Liver (tissue), 9 donors: ENCODE measurements around the gene COLEC11. TPM values are rescaled to one million over a fixed set of nuclear protein-coding genes. Genes with fewer than 3 reads are reported as not detected.

ENCODE experiments used
- DNase-seq: peaks from one replicate; pipeline ENCODE4 v3.0.0-alpha.2; 2017; ENCODE audit warnings: low spot score
- H3K27ac ChIP-seq, 2 donors: one replicate each; pipeline ENCODE4 v1.7.0; 2013; ENCODE audit warnings: inconsistent platforms in 2 of 2, low read length in 2 of 2, control low read depth in 1 of 2, low read depth in 1 of 2, mild to moderate bottlenecking in 1 of 2
- H3K27me3 ChIP-seq, 4 donors: one replicate each; pipeline versions ENCODE4 v1.6.1 to v1.7.0; 2013; ENCODE audit warnings: low read length in 3 of 4, inconsistent platforms in 1 of 4, mild to moderate bottlenecking in 1 of 4, moderate library complexity in 1 of 4; ENCODE audit not compliant: control insufficient read depth in 4 of 4, insufficient read depth in 4 of 4
- H3K36me3 ChIP-seq, 4 donors: one replicate each; pipeline versions ENCODE4 v1.6.1 to v1.7.0; 2013; ENCODE audit warnings: low read length in 3 of 4, mild to moderate bottlenecking in 3 of 4, low read depth in 1 of 4, moderate library complexity in 1 of 4; ENCODE audit not compliant: control insufficient read depth in 4 of 4, insufficient read depth in 3 of 4
- H3K4me1 ChIP-seq, 4 donors: one replicate each; pipeline versions ENCODE4 v1.6.1 to v1.7.0; 2013; ENCODE audit warnings: low read length in 3 of 4, mild to moderate bottlenecking in 3 of 4, moderate library complexity in 1 of 4; ENCODE audit not compliant: control insufficient read depth in 4 of 4, insufficient read depth in 4 of 4
- H3K4me3 ChIP-seq, 3 donors: one replicate each; pipeline versions ENCODE4 v1.6.1 to v1.7.0; 2013; ENCODE audit warnings: low read length in 3 of 3, control low read depth in 1 of 3, low read depth in 1 of 3, mild to moderate bottlenecking in 1 of 3
- H3K9ac ChIP-seq, 2 donors: one replicate each; pipeline ENCODE4 v1.7.0; 2013; ENCODE audit warnings: low read length in 2 of 2, mild to moderate bottlenecking in 2 of 2, moderate library complexity in 2 of 2, control low read depth in 1 of 2, low read depth in 1 of 2
- H3K9me3 ChIP-seq, 4 donors: one replicate each; pipeline versions ENCODE4 v1.6.1 to v1.7.0; 2013; ENCODE audit warnings: low read length in 3 of 4; ENCODE audit not compliant: control insufficient read depth in 4 of 4
- ATF3 ChIP-seq: IDR thresholded peaks from 2 replicates; pipeline ENCODE4 v1.6.1; 2016; ENCODE audit warnings: antibody characterized with exemption
- EGR1 ChIP-seq, 2 donors: IDR thresholded peaks; 2 replicates each; pipeline ENCODE4 v1.6.1; 2016 to 2018; ENCODE audit warnings: antibody characterized with exemption in 2 of 2, low read depth in 2 of 2
- FOXA1 ChIP-seq: IDR thresholded peaks from 2 replicates; pipeline ENCODE4 v1.6.1; 2016; ENCODE audit warnings: antibody characterized with exemption
- FOXA2 ChIP-seq: IDR thresholded peaks from 2 replicates; pipeline ENCODE4 v1.6.1; 2016; ENCODE audit warnings: antibody characterized with exemption
- GABPA ChIP-seq, 2 donors: IDR thresholded peaks in 1 of 2; conservative IDR thresholded peaks in 1 of 2; 2 replicates each; pipeline ENCODE4 v1.6.1; 2016; ENCODE audit warnings: antibody characterized with exemption in 2 of 2, mild to moderate bottlenecking in 1 of 2, moderate library complexity in 1 of 2
- HNF4A ChIP-seq, 2 donors: conservative IDR thresholded peaks; 2 replicates each; pipeline ENCODE4 v1.6.1; 2016; ENCODE audit warnings: antibody characterized with exemption in 2 of 2, mild to moderate bottlenecking in 2 of 2
- JUND ChIP-seq, 2 donors: IDR thresholded peaks; 2 replicates each; pipeline ENCODE4 v1.6.1; 2016; ENCODE audit warnings: antibody characterized with exemption in 2 of 2
- MAX ChIP-seq: IDR thresholded peaks from 2 replicates; pipeline ENCODE4 v1.6.1; 2016; ENCODE audit warnings: antibody characterized with exemption
- NR2F2 ChIP-seq: IDR thresholded peaks from 2 replicates; pipeline ENCODE4 v1.6.1; 2016; ENCODE audit warnings: antibody characterized with exemption
- RAD21 ChIP-seq, 2 donors: IDR thresholded peaks; 2 replicates each; pipeline ENCODE4 v1.6.1; 2016; ENCODE audit warnings: antibody characterized with exemption in 2 of 2, mild to moderate bottlenecking in 2 of 2
- REST ChIP-seq: IDR thresholded peaks from 2 replicates; pipeline ENCODE4 v1.6.1; 2016; ENCODE audit warnings: antibody characterized with exemption, mild to moderate bottlenecking
- RXRA ChIP-seq, 2 donors: IDR thresholded peaks; 2 replicates each; pipeline ENCODE4 v1.6.1; 2017 to 2018; ENCODE audit warnings: antibody characterized with exemption in 2 of 2, mild to moderate bottlenecking in 1 of 2
- SP1 ChIP-seq: IDR thresholded peaks from 2 replicates; pipeline ENCODE4 v1.6.1; 2018; ENCODE audit warnings: antibody characterized with exemption, mild to moderate bottlenecking
- TAF1 ChIP-seq: conservative IDR thresholded peaks from 2 replicates; pipeline ENCODE4 v1.6.1; 2016; ENCODE audit warnings: antibody characterized with exemption, mild to moderate bottlenecking
- YY1 ChIP-seq: IDR thresholded peaks from 2 replicates; pipeline ENCODE4 v1.6.1; 2016; ENCODE audit warnings: antibody characterized with exemption, mild to moderate bottlenecking
- ZBTB33 ChIP-seq: IDR thresholded peaks from 2 replicates; pipeline ENCODE4 v1.6.1; 2016; ENCODE audit warnings: antibody characterized with exemption
- WGBS: extraction: QIAGEN DNeasy Blood & Tissue Kit; methylation state at CpG from one replicate; pipeline ENCODE4 v1.1.7; 2013; 5-methylcytosine and 5-hydroxymethylcytosine counted together
- polyA plus RNA-seq, 2 donors: library from polyadenylated mRNA; stranded (reverse) in 1 of 2; unstranded in 1 of 2; fragments of 200-250 nt in 1 of 2; fragments of >200 nt in 1 of 2; fragmentation: Nextera tagmentation in 1 of 2; extraction: Ambion mirVana in 1 of 2; gene quantifications; one replicate each; pipeline versions ENCODE4 v1.2.1 to v1.2.3, GENCODE V29; 2013 to 2015
- total RNA-seq, 2 donors: library from RNA; depleted of rRNA; stranded (reverse); fragments of >200 nt; gene quantifications; one replicate each; pipeline ENCODE4 v1.2.3, GENCODE V29; 2014
- donor health status: healthy.
- donor health status: healthy.
- donor health status: healthy.
- donor health status: healthy.
- donor health status: healthy.

Gene COLEC11
- total and polyA plus RNA-seq, 4 donors = 31.0 to 100 (median 70.9) TPM

GRCh38 chr2:3545788-3546478 is 49.0 kb upstream of the COLEC11 start:
- TF ChIP-seq RXRA (IDR thresholded peaks at IDR 0.05) (no peak), EGR1 (IDR thresholded peaks at IDR 0.05; ENCODE audit: low read depth in 2 of 2) (no peak)
- no peak for DNase-seq
- Histone ChIP-seq H3K36me3 (peaks cover 20 to 73% (median 52%) of the 10 kb centered on the region in 4 donors), H3K4me1 (peaks cover 0 to 12% (median 2%) of the 10 kb centered on the region in 4 donors), H3K27ac (no peak overlapping the region), H3K9ac (no peak overlapping the region), H3K27me3 (no peaks in the 10 kb centered on the region), H3K4me3 (no peak overlapping the region), H3K9me3 (no peaks in the 10 kb centered on the region)
- 86% methylated on average over 10 of the region's 10 CpGs for WGBS

- Histone ChIP-seq H3K27ac (no peak overlapping the region), H3K27me3 (no peaks in the 10 kb centered on the region), H3K36me3 (peaks cover 26 to 75% (median 60%) of the 10 kb centered on the region in 4 donors), H3K9me3 (no peaks in the 10 kb centered on the region), H3K4me3 (no peak overlapping the region), H3K4me1 (peaks cover 0 to 12% (median 2%) of the 10 kb centered on the region in 4 donors), H3K9ac (no peak overlapping the region)
- no peak for TF ChIP-seq REST
- TF ChIP-seq JUND (IDR thresholded peaks at IDR 0.05) = no peak
- no peak for TF ChIP-seq RXRA (IDR thresholded peaks at IDR 0.05)
- no peak for TF ChIP-seq ZBTB33
- no peak for TF ChIP-seq EGR1 (IDR thresholded peaks at IDR 0.05; ENCODE audit: low read depth in 2 of 2)
- TF ChIP-seq NR2F2 = no peak
- TF ChIP-seq GABPA (IDR thresholded peaks at IDR 0.05 in 1 of 2, conservative IDR thresholded peaks at IDR 0.05 in 1 of 2) = no peak
- TF ChIP-seq FOXA2 = no peak
- TF ChIP-seq SP1 = no peak
- TF ChIP-seq FOXA1 = no peak
- no peak for TF ChIP-seq MAX
- no peak for TF ChIP-seq ATF3
- TF ChIP-seq YY1 = no peak
- no peak for TF ChIP-seq RAD21 (IDR thresholded peaks at IDR 0.05)
- TF ChIP-seq HNF4A (conservative IDR thresholded peaks at IDR 0.05) = no peak
- no peak for TF ChIP-seq TAF1
- WGBS = 97% methylated on average over 2 of the region's 2 CpGs
- DNase-seq = no peak
These were observed 47.0 kb upstream of the COLEC11 start for GRCh38 chr2:3547915-3548314.
